Tibial nerve (tissue), 4 donors: ENCODE data around the gene DTL.

Experiments used
- EP300 ChIP-seq, 2 donors: sonication (generic); formaldehyde crosslinking; IDR thresholded peaks; one replicate each; pipeline ENCODE4 v1.6.1; 2017; ENCODE audit warnings: antibody characterized with exemption in 2 of 2, mild to moderate bottlenecking in 1 of 2
- POLR2A ChIP-seq, 2 donors: fragments of 450-650 bp; IDR thresholded peaks; one replicate each; pipeline ENCODE4 v1.6.1; 2017; ENCODE audit warnings: antibody characterized with exemption in 2 of 2, mild to moderate bottlenecking in 2 of 2, moderate library complexity in 2 of 2
- TF ChIP-seq, protein P1 (sequence below), 5 experiments: fragments of 200-600 bp in 3 of 5; fragments of 450-650 bp in 2 of 5; sonication (generic) in 3 of 5; IDR thresholded peaks; one replicate each; pipeline ENCODE4 v1.5.1; 2016 to 2019; ENCODE audit warnings: antibody characterized with exemption in 5 of 5, mild to moderate bottlenecking in 3 of 5, moderate library complexity in 2 of 5

DNA sequence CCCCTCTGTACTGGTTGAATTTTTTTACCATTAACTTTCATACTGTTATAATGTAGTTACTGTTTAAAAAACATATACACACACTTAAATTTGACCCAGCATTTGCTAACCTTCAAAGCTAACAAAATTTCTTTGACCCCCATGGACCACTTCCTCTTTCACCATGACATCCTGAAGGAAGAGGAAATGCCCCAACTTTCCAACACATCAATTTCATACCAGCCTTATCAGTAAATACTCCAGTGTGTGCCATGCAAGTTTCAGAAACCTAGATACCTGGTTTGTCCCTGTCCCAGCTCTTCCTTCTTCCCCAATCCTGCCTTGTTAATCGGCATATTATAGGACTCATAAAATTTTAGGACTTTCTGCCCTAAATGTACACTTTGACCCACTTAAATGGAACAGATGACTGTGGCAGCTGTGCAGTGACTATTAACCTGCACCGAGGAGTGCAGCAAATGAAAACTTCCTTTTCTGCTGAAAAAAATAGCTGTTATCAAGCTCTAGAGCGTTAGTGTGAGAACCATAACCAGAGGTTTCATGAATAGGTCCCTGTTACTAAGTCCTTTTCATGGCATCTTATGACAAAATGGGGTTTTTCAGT is 54.1 kb downstream of the DTL start:
- TF ChIP-seq, protein P1, sequence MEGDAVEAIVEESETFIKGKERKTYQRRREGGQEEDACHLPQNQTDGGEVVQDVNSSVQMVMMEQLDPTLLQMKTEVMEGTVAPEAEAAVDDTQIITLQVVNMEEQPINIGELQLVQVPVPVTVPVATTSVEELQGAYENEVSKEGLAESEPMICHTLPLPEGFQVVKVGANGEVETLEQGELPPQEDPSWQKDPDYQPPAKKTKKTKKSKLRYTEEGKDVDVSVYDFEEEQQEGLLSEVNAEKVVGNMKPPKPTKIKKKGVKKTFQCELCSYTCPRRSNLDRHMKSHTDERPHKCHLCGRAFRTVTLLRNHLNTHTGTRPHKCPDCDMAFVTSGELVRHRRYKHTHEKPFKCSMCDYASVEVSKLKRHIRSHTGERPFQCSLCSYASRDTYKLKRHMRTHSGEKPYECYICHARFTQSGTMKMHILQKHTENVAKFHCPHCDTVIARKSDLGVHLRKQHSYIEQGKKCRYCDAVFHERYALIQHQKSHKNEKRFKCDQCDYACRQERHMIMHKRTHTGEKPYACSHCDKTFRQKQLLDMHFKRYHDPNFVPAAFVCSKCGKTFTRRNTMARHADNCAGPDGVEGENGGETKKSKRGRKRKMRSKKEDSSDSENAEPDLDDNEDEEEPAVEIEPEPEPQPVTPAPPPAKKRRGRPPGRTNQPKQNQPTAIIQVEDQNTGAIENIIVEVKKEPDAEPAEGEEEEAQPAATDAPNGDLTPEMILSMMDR (IDR thresholded peaks at IDR 0.05), result no peak
- TF ChIP-seq POLR2A (IDR thresholded peaks at IDR 0.05) (no peak), EP300 (IDR thresholded peaks at IDR 0.05) (no peak)
